IMR-90 (cell line): Measurements from ENCODE around the gene C1QTNF9B.

ENCODE experiments used
- CTCF ChIP-seq: conservative IDR thresholded peaks from 2 replicates; pipeline ENCODE4 v1.5.1; 2012; ENCODE audit warnings: mild to moderate bottlenecking, low read depth, low read length, improper control_type of control experiment
- MAFK ChIP-seq: IDR thresholded peaks from 2 replicates; pipeline ENCODE4 v1.6.1; 2012; ENCODE audit warnings: low read depth, low read length, improper control_type of control experiment
- RFX5 ChIP-seq: IDR thresholded peaks from 2 replicates; pipeline ENCODE4 v1.8.0; 2012; ENCODE audit warnings: low read depth, mild to moderate bottlenecking, low read length, moderate library complexity

GRCh38 chr13:23905766-23906165 lies 8.5 kb upstream of the C1QTNF9B start:
- TF ChIP-seq CTCF (no peak), MAFK (no peak), RFX5 (no peak)
